ENCODE data around the gene PPP1R13B.

- TF ChIP-seq CTCF (IDR thresholded peaks at IDR 0.05 in 4 of 5, conservative IDR thresholded peaks at IDR 0.05 in 1 of 5) (no peak), POLR2A (IDR thresholded peaks at IDR 0.05) (no peak)
These were observed 108.5 kb downstream of the PPP1R13B start for GRCh38 chr14:103738701-103739451.
